Tibial nerve (tissue), 4 donors: ENCODE data around the gene PLA2G2D.

Source experiments
- CTCF ChIP-seq, 5 experiments: fragments of 200-600 bp in 3 of 5; fragments of 450-650 bp in 2 of 5; sonication (generic) in 3 of 5; IDR thresholded peaks; one replicate each; pipeline ENCODE4 v1.5.1; 2016 to 2019; ENCODE audit warnings: antibody characterized with exemption in 5 of 5, mild to moderate bottlenecking in 3 of 5, moderate library complexity in 2 of 5
- EP300 ChIP-seq, 2 donors: sonication (generic); formaldehyde crosslinking; IDR thresholded peaks; one replicate each; pipeline ENCODE4 v1.6.1; 2017; ENCODE audit warnings: antibody characterized with exemption in 2 of 2, mild to moderate bottlenecking in 1 of 2

DNA sequence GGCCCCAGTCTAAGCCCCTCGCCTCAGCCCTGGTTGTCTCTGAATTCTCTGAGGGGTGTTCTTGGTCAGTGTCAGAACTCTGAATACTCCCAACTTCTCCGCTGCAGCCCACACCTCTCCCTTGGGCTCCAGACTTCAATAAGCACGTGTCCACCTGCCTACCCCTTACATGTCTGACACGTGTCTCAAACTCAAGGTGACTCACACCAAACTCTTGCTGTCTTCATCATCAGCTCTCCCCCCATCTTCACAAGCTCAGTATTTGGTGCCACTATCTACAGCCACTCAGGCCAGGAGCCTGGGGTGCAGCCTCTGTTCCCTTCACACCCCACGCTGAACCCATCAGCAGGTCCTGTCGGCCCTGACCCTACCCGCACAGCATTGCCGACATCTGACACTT is 47.8 kb upstream of the PLA2G2D start:
- TF ChIP-seq CTCF (IDR thresholded peaks at IDR 0.05) (no peak), EP300 (IDR thresholded peaks at IDR 0.05) (no peak)
